ENCODE results near the gene ASPRV1.

Gene ASPRV1

GRCh38 chr2:69914164-69914949 lies 47.1 kb downstream of the ASPRV1 start:
- in situ Hi-C loops (cut with MboI; ENCODE audit: low sequenced_read_pairs): no loop called here

- in situ Hi-C loops (cut with MboI; ENCODE audit: low sequenced_read_pairs): no loop called here
Observed at GRCh38 chr2:69911985-69912563, 49.4 kb downstream of the ASPRV1 start.

All from hTERT RPE-1 (cell line).